Left renal pelvis (tissue), 4 donors: ENCODE results near the gene ADAMTS12. TPM values are rescaled to one million over a fixed set of nuclear protein-coding genes. Genes with fewer than 3 reads are reported as not detected.
"Not testable (repeated sequence)": the region's sequence is repeated elsewhere in the genome, so short reads cannot be mapped to it uniquely, and the experiment has no call there.

Experiments used
- DNase-seq, 4 donors: peaks; one replicate each; pipeline ENCODE4 v3.0.0-alpha.2; 2013; ENCODE audit warnings: low read depth in 4 of 4, low spot score in 3 of 4
- polyA plus RNA-seq, 4 donors: library from polyadenylated mRNA; unstranded; fragments of 120-200 nt; gene quantifications; one replicate each; pipeline ENCODE4 v1.2.1, GENCODE V29; 2013; ENCODE audit not compliant: insufficient read length in 4 of 4

The ADAMTS12 gene
- polyA plus RNA-seq, 4 donors, result 12.6 to 35.7 (median 16.5) TPM

DNA sequence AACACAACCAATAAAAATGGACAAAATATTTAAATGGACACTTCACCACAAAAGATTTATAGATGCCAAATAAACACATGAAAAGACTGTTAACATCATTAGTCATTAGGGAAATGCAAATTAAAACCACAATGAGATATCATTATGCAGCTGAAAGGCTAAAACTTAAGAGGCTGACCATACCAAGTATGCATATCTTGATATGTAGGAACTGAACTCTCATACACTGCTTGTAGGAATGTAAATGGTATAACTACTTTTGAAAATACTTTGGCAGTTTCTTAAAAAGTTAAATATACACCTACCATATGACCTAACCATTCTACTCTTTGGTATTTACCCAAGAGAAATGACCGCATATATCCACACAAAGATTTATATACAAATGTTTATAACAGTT, 13.6 kb upstream of the ADAMTS12 start:
- no peak for DNase-seq

DNA sequence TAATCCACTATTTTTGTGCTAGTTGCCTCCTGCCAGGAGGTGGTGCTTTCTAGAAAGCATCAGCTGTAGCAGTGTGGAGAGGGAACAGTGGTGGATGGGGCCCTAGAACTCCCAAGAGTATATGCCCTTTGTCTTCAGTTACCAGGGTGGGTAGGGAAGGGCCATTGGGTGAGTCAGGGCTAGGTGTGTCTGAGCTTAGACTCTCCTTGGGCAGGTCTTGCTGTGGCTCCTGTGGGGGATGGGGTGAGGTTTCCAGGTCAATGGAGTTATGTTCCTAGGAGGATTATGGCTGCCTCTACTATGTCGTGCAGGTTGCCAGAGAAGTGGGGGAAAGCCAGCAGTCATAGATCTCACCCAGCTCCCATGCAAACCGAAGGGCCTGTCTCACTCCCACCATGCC, 11.3 kb upstream of the ADAMTS12 start:
- DNase-seq, result no peak

- DNase-seq, result no peak
These were observed 9.4 kb upstream of the ADAMTS12 start for GRCh38 chr5:33901156-33901555.

- no peak for DNase-seq
These were observed 2.8 kb upstream of the ADAMTS12 start for GRCh38 chr5:33894566-33894965.

- DNase-seq, result peak in 1 of 4 donors; percentile 16
These were observed 889 bp upstream of the ADAMTS12 start for GRCh38 chr5:33892620-33893137.

DNA sequence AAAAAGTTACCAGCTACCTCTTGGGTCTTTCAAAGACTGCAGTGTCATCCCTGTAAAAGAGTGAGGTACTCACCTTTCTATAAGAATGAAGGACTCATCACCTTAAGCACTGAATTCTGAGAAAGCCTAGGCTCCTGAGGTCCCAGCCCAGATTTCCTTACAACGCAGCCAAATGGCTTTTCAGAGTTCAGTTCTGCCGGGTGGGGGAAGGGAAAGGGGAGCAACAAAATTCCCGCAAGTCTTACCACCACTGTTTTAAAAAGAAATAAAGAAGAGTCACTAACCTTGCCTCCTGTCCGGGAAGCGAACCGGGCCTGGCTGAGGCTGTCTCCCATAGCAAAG, 373 bp downstream of the ADAMTS12 start:
- no peak for DNase-seq

- DNase-seq, result peak in 1 of 4 donors; percentile 10
These were observed 1.4 kb downstream of the ADAMTS12 start for GRCh38 chr5:33890131-33891032.

DNA sequence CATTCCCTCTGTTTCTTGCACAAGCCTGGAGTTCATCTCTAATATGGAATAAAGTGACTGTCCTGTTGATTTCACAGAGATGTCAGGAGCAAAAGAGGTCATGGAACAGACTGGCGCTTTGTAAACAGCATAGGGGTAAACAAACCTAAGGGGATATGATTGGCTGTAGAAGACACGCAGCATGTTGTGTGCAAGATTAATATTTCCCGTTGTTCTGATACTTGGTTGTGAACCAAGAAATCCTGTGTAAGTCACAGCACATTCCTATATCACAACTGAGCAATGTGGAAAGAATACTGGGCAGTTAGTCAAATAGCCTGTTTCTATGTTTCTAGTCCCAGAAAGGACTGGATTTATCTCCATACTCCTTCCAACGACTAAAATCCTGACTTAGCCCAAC, 3.2 kb downstream of the ADAMTS12 start:
- no peak for DNase-seq

GRCh38 chr5:33887268-33887667, 4.5 kb downstream of the ADAMTS12 start:
- DNase-seq, result no peak

GRCh38 chr5:33886283-33886682, 5.5 kb downstream of the ADAMTS12 start:
- DNase-seq, result no peak

DNA sequence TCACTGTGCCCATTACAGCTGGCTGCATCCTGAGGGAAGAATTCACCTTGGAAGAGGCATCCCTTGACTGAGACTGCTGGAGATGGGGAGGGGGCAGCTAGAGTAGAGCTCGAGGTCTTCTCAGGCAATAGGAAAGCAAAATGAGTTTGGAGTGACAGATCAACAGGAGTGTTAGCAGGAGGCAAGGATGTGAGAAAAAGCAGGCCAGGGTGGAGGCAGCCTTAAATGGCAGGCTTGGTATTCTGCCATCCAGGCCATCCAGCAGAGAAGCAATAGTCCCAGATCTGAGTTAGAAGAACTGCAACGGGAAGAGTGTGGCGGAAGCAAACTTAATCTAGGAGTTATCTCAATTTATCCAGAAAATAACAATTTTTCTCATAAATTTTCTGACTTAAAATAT, 6.1 kb downstream of the ADAMTS12 start:
- no peak for DNase-seq

- no peak for DNase-seq
These were observed 8.3 kb downstream of the ADAMTS12 start for GRCh38 chr5:33883482-33883881.

DNA sequence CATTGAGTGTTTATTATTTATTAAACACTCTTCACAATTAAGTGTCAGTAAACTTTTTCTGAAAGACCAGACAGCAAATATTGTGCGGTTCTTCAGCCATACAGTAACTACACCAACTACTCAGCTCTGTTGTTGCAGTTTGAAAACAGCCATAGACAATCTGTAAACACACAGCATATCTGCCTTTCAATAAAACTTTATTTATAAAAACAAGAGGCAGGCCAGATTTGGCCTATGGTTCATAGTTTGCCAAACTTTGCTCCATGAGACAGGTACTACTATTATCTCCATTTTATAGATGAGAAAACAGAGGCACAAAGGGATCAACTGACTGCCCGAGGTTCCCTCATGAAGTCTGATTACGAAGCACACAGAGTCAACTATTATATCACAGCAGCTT, 11.5 kb downstream of the ADAMTS12 start:
- no peak for DNase-seq

- no peak for DNase-seq
These were observed 14.3 kb downstream of the ADAMTS12 start for GRCh38 chr5:33877449-33877848.

DNA sequence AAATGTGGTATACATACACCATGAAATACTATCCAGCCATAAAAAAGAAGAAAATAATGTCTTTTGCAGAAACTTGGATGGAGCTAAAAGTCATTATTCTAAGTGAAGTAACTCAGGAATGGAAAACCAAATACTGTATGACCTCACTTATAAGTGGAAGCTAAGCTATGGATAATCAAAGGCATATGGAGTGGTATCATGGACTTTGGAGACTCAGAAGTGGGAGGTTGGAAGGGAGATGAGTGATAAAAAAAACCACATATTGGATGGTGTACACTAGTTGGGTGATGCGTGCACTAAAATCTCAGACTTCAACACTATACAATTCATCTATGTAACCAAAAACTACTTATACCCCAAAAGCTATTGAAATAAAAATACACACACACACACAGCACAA, 24.5 kb downstream of the ADAMTS12 start:
- no peak for DNase-seq

- DNase-seq, result not testable (repeated sequence)
These were observed 32.6 kb downstream of the ADAMTS12 start for GRCh38 chr5:33859177-33859576.

GRCh38 chr5:33857037-33857436, 34.8 kb downstream of the ADAMTS12 start:
- DNase-seq, result no peak

GRCh38 chr5:33855396-33855795, 36.4 kb downstream of the ADAMTS12 start:
- no peak for DNase-seq

DNA sequence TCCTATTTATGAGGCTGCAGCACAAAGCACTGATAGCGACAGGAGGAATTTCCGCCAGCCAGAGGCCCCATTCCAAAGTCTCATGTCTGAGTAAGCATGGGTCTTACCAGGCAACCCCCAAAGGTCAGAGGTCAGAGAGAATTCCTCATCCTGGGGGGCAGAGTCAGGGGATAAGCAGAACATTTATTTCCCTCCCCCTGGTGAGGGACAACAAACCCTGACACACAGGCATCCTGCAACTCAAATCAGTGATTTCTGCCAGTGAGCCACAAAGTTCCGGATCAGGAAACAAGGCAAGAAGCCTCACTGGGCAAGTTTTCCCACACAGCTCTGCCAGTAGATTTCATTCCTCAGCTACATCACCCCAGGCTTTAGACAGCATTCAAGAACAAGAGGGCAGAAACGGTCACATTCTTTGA, 37.0 kb downstream of the ADAMTS12 start:
- peak in 3 of 4 donors; percentile 33 to 38 (median 36) for DNase-seq

- DNase-seq, result no peak
These were observed 39.0 kb downstream of the ADAMTS12 start for GRCh38 chr5:33852837-33853236.

DNA sequence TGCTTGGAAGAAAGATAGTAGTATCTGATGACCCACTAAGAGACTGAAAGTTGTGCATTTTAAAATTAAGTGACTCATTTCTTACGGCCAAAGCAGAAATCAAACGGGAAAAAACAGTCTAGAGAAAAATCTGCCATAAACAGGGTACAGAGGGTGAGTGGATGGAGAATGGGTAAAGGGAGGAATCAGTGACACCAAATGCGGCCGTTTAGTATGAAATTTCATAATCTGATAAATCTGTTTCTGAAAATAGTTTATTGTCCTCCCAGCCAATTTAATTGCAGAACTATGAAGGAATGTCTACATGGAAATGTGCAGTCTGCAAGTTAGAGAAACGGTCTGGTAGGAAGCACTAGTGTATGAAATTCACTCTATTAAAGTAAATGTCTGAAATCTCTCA, 39.5 kb downstream of the ADAMTS12 start:
- no peak for DNase-seq

DNA sequence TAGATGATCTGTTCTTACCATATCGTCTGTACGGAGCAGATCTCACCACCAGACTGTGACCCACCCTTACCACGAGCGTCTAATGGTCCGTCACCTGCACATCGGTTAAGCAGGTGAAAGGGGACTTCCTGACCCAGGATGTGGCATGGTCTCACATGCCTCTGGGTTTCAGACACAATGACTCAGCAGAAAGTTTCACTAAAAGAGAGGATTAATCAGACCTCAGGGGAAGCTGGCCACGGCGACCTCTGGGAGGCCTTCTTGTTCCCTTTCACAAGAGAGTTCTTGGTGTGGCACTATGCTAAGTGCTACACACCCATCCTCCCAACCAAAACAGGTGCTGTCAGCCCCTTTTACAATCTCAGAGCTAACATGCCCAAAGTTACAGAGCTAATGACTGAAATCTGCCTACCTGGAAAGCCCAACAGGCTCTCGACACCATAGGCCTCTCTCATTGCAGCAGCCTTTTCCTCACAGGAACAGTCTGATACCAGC, 41.6 kb downstream of the ADAMTS12 start:
- DNase-seq, result no peak
